GM12891 (cell line): ENCODE results near the gene USP48.

Experiments
- PAX5 ChIP-seq: IDR thresholded peaks from 2 replicates; pipeline ENCODE4 v1.6.1; 2011; ENCODE audit warnings: low read length, moderate library complexity, mild to moderate bottlenecking; ENCODE audit not compliant: insufficient read depth, severe bottlenecking
- POLR2A ChIP-seq: IDR thresholded peaks from 2 replicates; pipeline ENCODE4 v1.6.1; 2011; ENCODE audit warnings: low read depth, low read length, control low read depth
- POLR2AphosphoS5 ChIP-seq: IDR thresholded peaks from 2 replicates; pipeline ENCODE4 v1.6.1; 2011; ENCODE audit warnings: low read depth, low read length, control low read depth
- TAF1 ChIP-seq: IDR thresholded peaks from 2 replicates; pipeline ENCODE4 v1.6.1; 2011; ENCODE audit warnings: low read depth, low read length, control low read depth

DNA sequence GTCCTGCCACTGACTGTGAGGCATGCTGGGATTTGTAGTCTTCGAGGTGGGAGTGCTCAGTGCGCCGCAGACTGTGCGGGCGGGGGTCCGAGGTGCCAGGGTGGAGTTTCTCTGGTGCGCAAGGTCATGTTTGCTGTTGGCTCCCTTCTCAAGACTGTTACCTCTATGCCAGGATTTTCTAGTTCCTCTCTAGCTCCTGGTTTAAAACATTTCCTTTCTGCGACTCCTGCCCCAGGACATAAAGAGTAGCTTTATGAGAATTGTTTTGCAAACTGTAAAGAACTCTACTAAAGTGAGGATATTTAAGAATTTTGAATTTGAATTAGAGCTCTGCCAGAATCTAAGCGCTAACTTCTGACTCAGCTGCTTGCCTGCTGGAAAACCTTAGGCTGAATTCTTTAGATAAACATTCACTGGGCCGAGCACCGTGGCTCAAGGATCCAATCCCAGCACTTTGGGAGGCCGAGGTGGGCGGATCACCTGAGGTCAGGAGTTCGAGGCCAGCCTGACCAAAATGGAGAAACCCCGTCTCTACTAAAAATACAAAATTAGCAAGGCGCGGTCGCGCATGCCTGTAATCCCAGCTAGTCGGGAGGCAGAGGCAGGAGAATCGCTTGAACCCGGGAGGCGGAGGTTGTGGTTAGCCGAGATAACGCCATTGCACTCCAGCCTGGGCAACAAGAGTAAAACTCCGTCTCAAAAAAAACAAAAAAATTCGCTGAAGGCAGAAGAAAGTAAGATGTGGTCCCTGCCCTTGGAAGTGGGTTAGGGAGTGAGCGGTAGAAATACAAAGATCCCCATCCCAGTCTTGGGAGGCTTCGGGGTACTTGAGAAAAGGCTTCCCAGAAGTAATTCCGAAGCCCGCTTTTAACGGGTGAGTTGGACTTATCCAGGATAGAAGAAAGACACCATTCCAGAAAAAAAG lies 992 bp upstream of the USP48 start:
- no peak for TF ChIP-seq POLR2AphosphoS5
- TF ChIP-seq POLR2A: no peak
- no peak for TF ChIP-seq TAF1
- no peak for TF ChIP-seq PAX5
